HepG2 (cell line): Measurements from ENCODE around the gene HOXD4. TPM values are rescaled to one million over a fixed set of nuclear protein-coding genes. Genes with fewer than 3 reads are reported as not detected.

Source experiments
- HNF1A ChIP-seq, 2 experiments: sonication (generic) in 1 of 2; formaldehyde crosslinking in 1 of 2; IDR thresholded peaks; 2 replicates each; pipeline versions ENCODE4 v1.4.0 to v1.6.1; 2016 to 2020; ENCODE audit warnings: borderline replicate concordance in 1 of 2, low read depth in 1 of 2, mild to moderate bottlenecking in 1 of 2, missing genetic modification reagents in 1 of 2
- SIN3B ChIP-seq: fragments of 150-350 bp; IDR thresholded peaks from 2 replicates; pipeline ENCODE4 v1.6.1; 2014; ENCODE audit warnings: low read length
- SMAD9 ChIP-seq: sonication (generic); formaldehyde crosslinking; IDR thresholded peaks from 2 replicates; pipeline ENCODE4 v1.5.1; 2020; ENCODE audit warnings: mild to moderate bottlenecking, missing genetic modification reagents
- SOX13 ChIP-seq, 3 experiments: fragments of 450-650 bp in 1 of 3; sonication (generic) in 1 of 3; formaldehyde crosslinking in 1 of 3; IDR thresholded peaks in 2 of 3; conservative IDR thresholded peaks in 1 of 3; 2 replicates each; pipeline versions ENCODE4 v1.5.0 to v1.6.1; 2016 to 2020; ENCODE audit warnings: antibody characterized with exemption in 1 of 3, mild to moderate bottlenecking in 1 of 3, missing compliant biosample characterization in 1 of 3, missing genetic modification reagents in 1 of 3, moderate library complexity in 1 of 3
- SUZ12 ChIP-seq: fragments of 150-350 bp; IDR thresholded peaks from 2 replicates; pipeline ENCODE4 v1.6.1; 2014; ENCODE audit warnings: low read depth, low read length
- ZNF10 ChIP-seq: sonication (generic); formaldehyde crosslinking; IDR thresholded peaks from 2 replicates; pipeline ENCODE4 v1.4.0; 2020; ENCODE audit warnings: mild to moderate bottlenecking, low read depth, missing genetic modification reagents, borderline replicate concordance
- polyA plus RNA-seq, 8 experiments: library from polyadenylated mRNA; depleted of rRNA in 3 of 8; stranded (reverse) in 7 of 8; unstranded in 1 of 8; fragments of >200 nt; fragmentation: Illumina TruSeq in 4 of 8; extraction: Trizol in 4 of 8; gene quantifications; 2 replicates each; pipeline versions ENCODE4 v1.2.1 to v1.2.3, GENCODE V29; 2011 to 2016; ENCODE audit warnings: low read depth in 4 of 8, missing spikeins in 1 of 8, mixed read lengths in 1 of 8; ENCODE audit not compliant: insufficient read depth in 1 of 8
- total RNA-seq, 5 experiments: library from RNA; depleted of rRNA; stranded (reverse); fragments of >200 nt; fragmentation: Illumina TruSeq; extraction: Trizol; gene quantifications; 2 replicates each; pipeline ENCODE4 v1.2.3, GENCODE V29; 2016; ENCODE audit warnings: low read depth in 1 of 5

HOXD4 gene
- total and polyA plus RNA-seq, 2 of the 13 experiments (the other 11 are each of a cell fraction or from before 2014, with no cell fraction given) = not detected

- TF ChIP-seq HNF1A (IDR thresholded peaks at IDR 0.05; ENCODE audit: low read depth) (no peak), HNF1A (CRISPR knock-in tag; IDR thresholded peaks at IDR 0.05; ENCODE audit: borderline replicate concordance) (no peak), SOX13 (IDR thresholded peaks at IDR 0.05) (no peak), SOX13 (CRISPR knock-in tag; conservative IDR thresholded peaks at IDR 0.05 in 1 of 2, IDR thresholded peaks at IDR 0.05 in 1 of 2) (no peak), ZNF10 (CRISPR knock-in tag) (no peak), SIN3B (no peak), SMAD9 (CRISPR knock-in tag) (no peak), SUZ12 (no peak)
Measured at GRCh38 chr2:176112375-176113302, 38.7 kb upstream of the HOXD4 start (continued).
